Measurements from ENCODE around the gene AMZ2.

The AMZ2 gene

DNA sequence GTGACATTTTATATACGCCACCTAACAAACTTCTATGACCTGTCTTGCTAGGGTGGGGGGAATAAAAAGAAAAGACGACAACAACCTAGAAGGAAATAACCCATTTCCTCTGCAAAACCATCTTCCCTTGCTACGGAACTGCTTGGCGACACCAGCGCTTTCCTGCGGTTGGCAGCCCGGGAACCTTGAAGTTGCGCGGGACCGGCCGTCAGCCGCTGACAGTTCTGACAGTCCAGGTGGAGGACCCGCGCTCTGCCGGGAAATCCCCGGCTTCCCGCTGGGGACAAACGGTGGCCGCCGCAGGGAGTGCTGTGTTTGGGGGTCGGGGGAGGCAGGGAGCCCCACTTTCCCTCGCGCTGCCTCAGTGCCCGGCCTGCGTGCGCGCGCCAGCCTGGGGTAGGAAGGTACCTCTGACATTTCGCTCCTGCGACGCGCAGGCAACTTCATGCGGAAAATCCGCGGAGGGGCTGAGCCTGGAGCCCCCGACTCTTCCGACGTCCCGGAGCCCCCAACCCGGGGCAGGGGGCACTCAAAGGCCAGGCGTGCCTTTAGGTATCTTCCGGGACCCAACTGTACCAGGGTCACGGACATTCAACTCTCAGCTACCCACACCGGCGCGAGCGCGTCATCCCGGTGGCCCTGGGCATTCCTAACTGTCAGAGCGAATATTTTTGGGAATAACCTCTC is 42.6 kb downstream of the AMZ2 start:
- DNase-seq = peak in 28 of 56 donors; percentile 3 to 57 (median 29)

DNA sequence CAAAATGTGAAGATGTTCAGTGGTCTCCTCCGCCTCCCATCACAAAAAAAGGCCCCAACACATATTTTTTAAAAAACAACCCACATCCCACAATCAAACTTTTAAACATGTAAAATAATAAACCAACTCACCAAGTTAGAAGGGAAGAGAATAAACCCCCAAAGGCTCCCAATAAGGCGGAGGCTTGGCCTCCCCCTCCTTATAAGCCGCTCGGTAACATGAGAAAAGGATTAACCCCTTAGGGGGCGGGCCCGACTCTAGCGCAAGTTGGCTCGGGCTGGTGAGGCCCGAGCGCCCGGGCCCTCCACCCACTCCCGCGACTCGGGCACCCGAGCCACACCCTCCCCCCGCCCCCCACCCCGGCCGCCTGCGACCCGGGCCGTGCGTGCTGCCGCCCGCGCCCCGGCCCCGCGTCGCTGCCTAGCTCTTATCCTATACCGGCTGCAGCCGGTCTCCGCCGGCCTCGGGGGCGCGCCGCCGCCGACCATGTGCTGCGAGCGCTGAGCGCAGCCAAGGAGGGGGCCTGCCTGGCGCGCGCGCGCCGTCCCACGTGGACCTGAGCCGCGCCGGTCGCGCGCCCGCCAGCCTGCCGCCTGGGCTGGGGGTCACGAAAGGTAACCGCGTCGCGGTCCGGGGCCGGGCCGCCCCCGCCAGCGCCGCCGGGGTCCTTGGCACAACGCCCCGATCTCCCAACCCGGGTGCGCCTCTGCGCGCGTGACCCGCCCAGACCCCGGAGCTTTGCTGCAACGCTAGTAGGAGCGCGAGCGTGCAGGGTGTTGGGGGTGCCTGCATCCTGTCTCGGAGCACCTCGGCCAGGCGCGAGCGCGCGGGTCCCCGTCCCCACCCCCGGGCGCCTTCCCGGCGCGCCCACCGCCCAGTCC is 43.4 kb downstream of the AMZ2 start, which contains the start of the genes ARSG and SLC16A6:
TSS of gene ARSG (plus strand) at position 541 of the 881 bp plus-strand sequence. CDS start 15,999 bp downstream, outside the sequence.
TSS of gene SLC16A6 (minus strand) at position 173 of the 881 bp plus-strand sequence. CDS start 12,807 bp downstream, outside the sequence.
- DNase-seq = peak in 47 of 56 donors; percentile 27 to 82 (median 54)

- DNase-seq = peak in 50 of 56 donors; percentile 23 to 85 (median 60)
Measured at GRCh38 chr17:68291836-68292688, 44.2 kb downstream of the AMZ2 start.

DNA sequence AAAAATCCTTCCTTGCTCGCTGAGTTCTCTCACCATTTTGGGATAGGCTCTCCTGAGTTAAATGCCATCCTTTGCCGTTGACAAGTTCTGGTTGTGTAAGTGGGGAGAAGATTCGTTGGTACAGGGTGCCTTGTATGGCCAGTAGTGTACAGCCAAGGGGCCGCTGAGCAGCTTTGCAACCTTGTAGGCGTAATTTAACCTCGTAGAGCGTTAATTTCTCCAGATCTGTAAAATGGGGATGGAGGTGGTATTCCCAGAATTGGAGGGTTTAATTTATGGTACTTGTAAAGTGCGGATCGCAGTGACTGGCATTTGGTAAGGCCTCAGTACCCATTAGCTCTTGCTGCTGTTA is 44.8 kb downstream of the AMZ2 start:
- DNase-seq = peak in 3 of 56 donors; percentile 42 to 52 (median 44)

DNA sequence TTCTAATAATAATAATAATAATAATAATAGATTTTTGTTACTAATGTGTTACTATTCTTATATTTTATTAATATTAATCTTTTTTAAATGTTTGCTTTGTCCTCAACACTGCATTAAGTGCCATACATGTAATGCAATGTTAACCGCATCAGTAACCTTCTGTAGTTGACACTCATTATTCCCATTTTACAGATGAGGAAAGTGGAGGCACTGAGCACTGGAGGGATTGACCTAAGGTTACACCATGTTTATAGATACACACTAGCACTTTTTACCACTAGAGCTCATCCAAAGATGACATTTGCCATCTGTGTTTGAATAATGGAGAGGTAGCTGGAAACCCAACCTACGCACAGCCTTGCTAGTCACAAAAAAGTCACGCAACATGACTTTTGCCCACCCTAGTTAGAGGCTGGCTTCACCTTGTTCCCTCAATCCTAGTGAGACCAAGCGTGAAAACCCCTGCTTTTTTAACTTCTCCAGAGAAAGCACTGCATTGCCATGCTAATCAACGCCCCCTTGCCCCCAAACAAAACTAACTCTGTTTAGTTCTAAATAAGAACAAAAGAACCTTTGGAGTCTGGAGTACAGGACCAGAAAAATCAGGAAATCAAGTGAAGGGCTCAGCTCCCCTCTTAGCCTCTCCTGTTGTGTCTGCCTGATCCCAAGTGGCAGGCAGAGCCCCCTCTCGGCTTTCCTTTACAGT is 45.8 kb downstream of the AMZ2 start:
- peak in 1 of 56 donors; percentile 1 for DNase-seq

- DNase-seq = peak in 4 of 56 donors; percentile 3 to 43 (median 28)
Measured at GRCh38 chr17:68294196-68294555, 46.3 kb downstream of the AMZ2 start.

- DNase-seq = no peak
Measured at GRCh38 chr17:68294617-68295016, 46.8 kb downstream of the AMZ2 start.

- no peak for DNase-seq
Measured at GRCh38 chr17:68295086-68295485, 47.2 kb downstream of the AMZ2 start.

DNA sequence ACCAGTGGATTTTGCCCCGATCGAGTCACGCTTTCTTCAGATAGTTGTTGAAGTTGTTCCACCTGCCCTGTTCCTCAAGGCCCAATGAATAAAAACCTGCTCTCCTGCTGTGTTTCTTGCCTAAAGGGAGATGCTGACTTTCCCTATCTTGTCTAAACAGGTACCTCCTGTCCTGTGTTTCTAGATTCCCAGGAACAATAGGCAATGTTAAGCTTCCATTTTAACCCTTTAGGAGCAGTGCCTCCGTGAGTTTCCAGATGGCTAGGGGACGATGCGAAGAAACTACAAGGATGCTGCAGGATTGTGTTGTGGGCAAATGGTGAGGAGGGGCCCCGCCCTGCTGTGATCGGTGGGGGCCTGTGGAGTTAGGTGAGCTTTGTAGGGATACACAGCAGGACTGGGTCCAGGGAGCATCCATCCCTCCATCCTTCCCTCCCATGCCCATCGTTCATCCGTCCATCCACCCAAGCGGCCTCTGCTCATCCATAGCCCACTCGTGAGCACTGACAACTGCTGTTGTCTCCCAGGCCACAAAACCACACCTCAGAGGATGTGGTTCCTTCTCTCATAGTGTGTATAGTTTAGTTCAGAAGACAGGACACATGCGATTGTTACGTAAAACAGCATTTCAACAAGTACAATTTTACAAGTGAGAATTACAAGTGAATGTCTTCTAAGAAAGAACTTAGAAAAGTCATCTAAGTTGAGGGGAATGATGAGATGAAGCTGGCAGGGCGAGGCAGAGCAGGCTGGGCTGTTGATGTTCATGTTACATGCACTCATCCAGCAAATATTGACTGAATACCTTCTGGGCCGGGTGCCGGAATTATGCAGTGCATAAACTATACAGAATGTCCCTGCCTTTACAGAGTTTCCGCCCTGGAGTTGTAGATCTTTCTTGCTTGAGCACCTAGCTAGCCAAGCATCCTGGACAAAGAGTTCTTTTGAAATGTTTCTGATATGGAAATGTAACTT is 48.7 kb downstream of the AMZ2 start:
- DNase-seq = no peak

DNA sequence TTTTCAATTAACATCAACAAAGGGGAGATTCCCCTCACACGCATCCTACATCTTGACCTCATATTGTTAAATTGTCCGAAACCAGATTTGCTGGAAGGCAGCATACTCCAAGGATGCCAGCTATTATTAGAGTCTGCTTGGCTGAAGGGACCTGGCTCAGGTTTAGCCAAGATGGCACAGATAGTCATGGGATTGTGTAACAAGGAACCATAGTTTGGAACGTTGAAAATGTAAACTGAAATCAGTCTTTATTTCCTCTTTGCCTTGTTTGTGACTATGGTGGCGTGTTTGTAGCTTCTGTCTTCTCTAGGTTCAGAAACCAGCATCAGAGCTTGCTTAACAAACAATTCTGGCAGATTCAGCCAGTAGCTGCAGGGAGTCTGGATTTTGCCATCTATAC is 49.4 kb downstream of the AMZ2 start:
- no peak for DNase-seq

DNA sequence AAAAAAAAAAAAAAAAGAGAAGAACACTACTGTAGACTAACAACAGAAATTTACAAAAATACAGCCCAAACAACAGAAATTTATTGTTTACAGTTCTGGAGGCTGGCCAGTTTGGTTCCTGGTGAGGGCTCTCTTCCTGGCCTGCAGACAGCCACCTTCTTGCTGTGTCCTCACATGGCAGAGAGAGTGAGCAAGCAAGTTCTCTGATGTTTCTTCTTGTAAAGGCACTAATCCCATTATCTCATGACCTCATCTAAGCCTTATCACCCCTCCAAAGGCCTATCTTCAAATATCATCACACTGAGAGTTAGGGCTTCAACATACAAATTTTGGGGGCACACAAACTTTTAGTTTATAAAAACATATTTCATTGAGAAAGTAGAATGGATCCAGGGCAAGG is 50.8 kb downstream of the AMZ2 start:
- no peak for DNase-seq

- no peak for DNase-seq
Measured at GRCh38 chr17:68299817-68300216, 52.0 kb downstream of the AMZ2 start.

- DNase-seq = no peak
Measured at GRCh38 chr17:68301438-68301959, 53.7 kb downstream of the AMZ2 start.

GRCh38 chr17:68302066-68302564 is 54.3 kb downstream of the AMZ2 start:
- no peak for DNase-seq

- DNase-seq = no peak
Measured at GRCh38 chr17:68302666-68303065, 54.8 kb downstream of the AMZ2 start.

- no peak for DNase-seq
Measured at GRCh38 chr17:68304706-68305105, 56.9 kb downstream of the AMZ2 start.

- no peak for DNase-seq
Measured at GRCh38 chr17:68305142-68305541, 57.3 kb downstream of the AMZ2 start.
